ENCODE results near the gene SPACA6. TPM values are rescaled to one million over a fixed set of nuclear protein-coding genes. Genes with fewer than 3 reads are reported as not detected.

The SPACA6 gene
- total RNA-seq, 1 donor = 1.8 TPM

Other genes starting within 250 kb of the SPACA6 start
- gene SIGLEC8, start 234.9 kb upstream of the SPACA6 start, total RNA-seq = not detected
- gene CEACAM18, start 214.8 kb upstream of the SPACA6 start, total RNA-seq = not detected
- not detected for gene SIGLEC12, start 191.5 kb upstream of the SPACA6 start, total RNA-seq
- 0.84 TPM for gene SIGLEC6, start 161.7 kb upstream of the SPACA6 start, total RNA-seq
- 0.73 TPM for gene ZNF175, start 122.0 kb upstream of the SPACA6 start, total RNA-seq
- not detected for gene SIGLEC5, start 62.9 kb upstream of the SPACA6 start, total RNA-seq
- 28.4 TPM for gene SIGLEC14, start 46.5 kb upstream of the SPACA6 start, total RNA-seq
- gene HAS1, start 30.7 kb downstream of the SPACA6 start, total RNA-seq = 1.2 TPM
- 81.6 TPM for gene FPR1, start 58.5 kb downstream of the SPACA6 start, total RNA-seq
- 7.5 TPM for gene FPR2, start 67.8 kb downstream of the SPACA6 start, total RNA-seq
- 2.2 TPM for gene FPR3, start 101.8 kb downstream of the SPACA6 start, total RNA-seq
- gene ZNF577, start 194.6 kb downstream of the SPACA6 start, total RNA-seq = 8.6 TPM
- gene ZNF649, start 211.7 kb downstream of the SPACA6 start, total RNA-seq = 18.3 TPM
- gene ZNF613, start 234.1 kb downstream of the SPACA6 start, total RNA-seq = 0.84 TPM